Adrenal gland (tissue), 12 donors: Measurements from ENCODE around the gene TMPRSS5. TPM values are rescaled to one million over a fixed set of nuclear protein-coding genes. Genes with fewer than 3 reads are reported as not detected.

Source experiments
- DNase-seq, 7 donors: peaks; one replicate each; pipeline ENCODE4 v3.0.0-alpha.2; 2019 to 2020
- H3K27ac ChIP-seq, 5 donors: fragments of 200-600 bp; sonication (generic) in 4 of 5; 1 replicate in 3 of 5; 2 replicates in 2 of 5; pipeline versions ENCODE4 v1.5.1 to v1.8.0; 2016 to 2020; ENCODE audit warnings: mild to moderate bottlenecking in 1 of 5
- H3K27me3 ChIP-seq: fragments of 200-600 bp; 2 replicates; pipeline ENCODE4 v1.8.0; 2021
- H3K36me3 ChIP-seq, 2 donors: fragments of 200-600 bp; replicated peaks in 1 of 2; 1 replicate in 1 of 2; 2 replicates in 1 of 2; pipeline versions ENCODE4 v1.5.1 to v1.8.0; 2018 to 2022
- H3K4me1 ChIP-seq, 2 donors: fragments of 200-600 bp; replicated peaks in 1 of 2; 1 replicate in 1 of 2; 2 replicates in 1 of 2; pipeline versions ENCODE4 v1.5.1 to v1.8.0; 2018 to 2021
- H3K4me3 ChIP-seq, 4 donors: fragments of 200-600 bp; sonication (generic) in 3 of 4; one replicate each; pipeline ENCODE4 v1.5.1; 2016 to 2018
- H3K9me3 ChIP-seq, 3 donors: fragments of 200-600 bp; sonication (generic) in 1 of 3; replicated peaks in 1 of 3; 1 replicate in 2 of 3; 2 replicates in 1 of 3; pipeline versions ENCODE4 v1.5.1 to v1.8.0; 2016 to 2021
- CTCF ChIP-seq, 6 experiments: fragments of 450-650 bp in 4 of 6; fragments of 200-600 bp in 2 of 6; sonication (generic) in 1 of 6; IDR thresholded peaks; 1 replicate in 5 of 6; 2 replicates in 1 of 6; pipeline versions ENCODE4 v1.5.1 to v1.8.0; 2016 to 2021; ENCODE audit warnings: antibody characterized with exemption in 6 of 6, mild to moderate bottlenecking in 2 of 6, moderate library complexity in 1 of 6
- POLR2A ChIP-seq, 2 donors: fragments of 450-650 bp; IDR thresholded peaks; one replicate each; pipeline ENCODE4 v1.6.1; 2017; ENCODE audit warnings: antibody characterized with exemption in 2 of 2, mild to moderate bottlenecking in 2 of 2, moderate library complexity in 1 of 2
- WGBS, 4 donors: extraction: QIAGEN DNeasy Blood & Tissue Kit in 2 of 4; methylation state at CpG; one replicate each; pipeline versions ENCODE4 v1.1.5 to v1.1.7; 2013 to 2017; 5-methylcytosine and 5-hydroxymethylcytosine counted together
- intact Hi-C, 2 donors: fragments of 100-400 bp; cut with DNase I; formaldehyde crosslinking; loops; one replicate each; pipeline versions ENCODE4 v1.14.1 to v1.15.0; 2022 to 2023
- polyA plus RNA-seq, 3 donors: library from polyadenylated mRNA; stranded (reverse); fragments of 200-250 nt in 2 of 3; fragments of 350-450 nt in 1 of 3; fragmentation: Illumina TruSeq in 1 of 3; extraction: RNeasy Lipid Tissue Mini Kit (QIAGEN cat#74804) in 1 of 3; gene quantifications; one replicate each; pipeline ENCODE4 v1.2.3, GENCODE V29; 2013 to 2014
- total RNA-seq, 9 donors: library from RNA; depleted of rRNA in 4 of 9; stranded (reverse); fragments of >200 nt in 4 of 9; fragments of 120-200 nt in 1 of 9; fragmentation: NEBNext Ultra II Directional in 1 of 9; extraction: Animal tissue kit (Norgen Biotek cat#: 25700) in 1 of 9; gene quantifications; one replicate each; pipeline versions ENCODE4 v1.1.0 to v1.2.4, GENCODE V29; 2013 to 2023
- donor health status: healthy with polysubstance abuse.
- donor health status: Bipolar disorder and iron deficiency.
- donor health status: DM: yes; HTN: yes; CAD: no.
- donor health status: DM: no; HTN: no; CAD: no.
- donor health status: DM: no; HTN: no; CAD: no.
- donor health status: DM: yes; HTN: yes; CAD: no.

The TMPRSS5 gene
- total and polyA plus RNA-seq, 12 donors: 0.07 to 1.5 (median 0.75) TPM; not detected in 4

GRCh38 chr11:113664981-113665710 lies 41.0 kb downstream of the TMPRSS5 start:
- 35 to 43% (median 43%) methylated on average over 9 of the region's 9 CpGs for WGBS, 4 donors
- no peaks in the 10 kb centered on the region for H3K36me3 ChIP-seq
- no peak overlapping the region for H3K4me3 ChIP-seq
- no peak overlapping the region for H3K27ac ChIP-seq
- H3K27me3 ChIP-seq: no peaks in the 10 kb centered on the region
- intact Hi-C loops: no loop called here
- TF ChIP-seq POLR2A (IDR thresholded peaks at IDR 0.05) (no peak), CTCF (IDR thresholded peaks at IDR 0.05) (no peak)
- H3K4me1 ChIP-seq: no peaks in the 10 kb centered on the region
- H3K9me3 ChIP-seq: no peaks in the 10 kb centered on the region
- DNase-seq: no peak

- H3K27ac ChIP-seq: no peak overlapping the region
- H3K27me3 ChIP-seq: no peaks in the 10 kb centered on the region
- no peak overlapping the region for H3K4me3 ChIP-seq
- H3K9me3 ChIP-seq: no peaks in the 10 kb centered on the region
- no peak for DNase-seq
- WGBS, 4 donors: 61 to 67% (median 65%) methylated on average over 11 of the region's 11 CpGs
- H3K4me1 ChIP-seq: no peaks in the 10 kb centered on the region
- no peak for TF ChIP-seq CTCF (IDR thresholded peaks at IDR 0.05)
- no peak for TF ChIP-seq POLR2A (IDR thresholded peaks at IDR 0.05)
- H3K36me3 ChIP-seq: no peaks in the 10 kb centered on the region
- intact Hi-C loops: no loop called here
Observed at GRCh38 chr11:113664069-113664980, 41.8 kb downstream of the TMPRSS5 start.

- Histone ChIP-seq H3K36me3 (no peaks in the 10 kb centered on the region), H3K4me1 (no peaks in the 10 kb centered on the region), H3K4me3 (no peak overlapping the region), H3K27ac (no peak overlapping the region), H3K27me3 (no peaks in the 10 kb centered on the region), H3K9me3 (no peaks in the 10 kb centered on the region)
- no peak for TF ChIP-seq POLR2A (IDR thresholded peaks at IDR 0.05)
- WGBS, 4 donors: 66 to 85% (median 71%) methylated on average over 1 to 2 of the region's 2 CpGs
- intact Hi-C loops: no loop called here
- no peak for DNase-seq
Observed at GRCh38 chr11:113663567-113663966, 42.5 kb downstream of the TMPRSS5 start.

GRCh38 chr11:113655771-113656170 lies 50.3 kb downstream of the TMPRSS5 start:
- Histone ChIP-seq H3K4me1 (no peaks in the 10 kb centered on the region), H3K4me3 (no peak overlapping the region), H3K27ac (no peak overlapping the region), H3K27me3 (no peaks in the 10 kb centered on the region), H3K36me3 (no peaks in the 10 kb centered on the region), H3K9me3 (no peaks in the 10 kb centered on the region)
- TF ChIP-seq POLR2A (IDR thresholded peaks at IDR 0.05) (no peak), CTCF (IDR thresholded peaks at IDR 0.05) (no peak)
- DNase-seq: no peak
- 78 to 88% (median 81%) methylated on average over 5 of the region's 5 CpGs for WGBS, 4 donors
- intact Hi-C loops: no loop called here
